RWPE1 (cell line): ENCODE data around the gene MLEC.

ENCODE experiments used
- CTCF ChIA-PET: fragments of 350-600 bp; sonication (Branson Sonifier 250); formaldehyde crosslinking; extraction: SDS; loops from one replicate; lab custom pipeline; 2021; lab: Yijun Ruan, JAX
- POLR2A ChIA-PET: fragments of 400-600 bp; formaldehyde crosslinking; extraction: SDS; loops from one replicate; lab custom pipeline; 2020; ENCODE audit warnings: antibody characterized with exemption; ENCODE audit not compliant: low non-redundant PET; lab: Yijun Ruan, JAX
- DNase-seq: peaks from one replicate; pipeline ENCODE4 v3.0.0; 2012; ENCODE audit warnings: low spot score
- H3K27ac ChIP-seq: fragments of 450-650 bp; 2 replicates; pipeline ENCODE4 v1.5.1; 2017
- CTCF ChIP-seq: fragments of 450-650 bp; conservative IDR thresholded peaks from 2 replicates; pipeline ENCODE4 v1.5.1; 2017; ENCODE audit warnings: low read depth, mild to moderate bottlenecking

Gene MLEC

GRCh38 chr12:120680165-120680738 is 6.7 kb upstream of the MLEC start:
- TF ChIP-seq CTCF = no peak
- no peak for DNase-seq
- ChIA-PET CTCF (no interaction called here), POLR2A (no interaction called here)
- no peak overlapping the region for H3K27ac ChIP-seq

GRCh38 chr12:120684523-120684932 is 2.4 kb upstream of the MLEC start:
- TF ChIP-seq CTCF = no peak
- peak overlapping the region; percentile 51 for H3K27ac ChIP-seq
- POLR2A ChIA-PET = no interaction called here
- no peak for DNase-seq
- CTCF ChIA-PET = interaction anchor here (1.0 kb wide), 1 partner anchor 36 kb away, joined by 4 read pairs; no protein-coding TSS in a partner anchor

- TF ChIP-seq CTCF = no peak
- H3K27ac ChIP-seq = no peak overlapping the region; the same call in 1 of the 2 replicates
- ChIA-PET CTCF (interaction anchor here (0.6 to 0.7 kb wide), 2 partner anchors 358 to 716 kb away, joined by 3 to 7 read pairs; partner anchors contain the start of gene PLA2G1B), POLR2A (no interaction called here)
- no peak for DNase-seq
These were observed 1.4 kb upstream of the MLEC start for GRCh38 chr12:120685522-120685921.

- peak; percentile 97 for DNase-seq
- TF ChIP-seq CTCF = no peak
- ChIA-PET POLR2A (no interaction called here), CTCF (interaction anchor here (0.5 to 0.6 kb wide), 3 partner anchors 36 to 322 kb away, joined by 3 to 4 read pairs (median 4); no protein-coding TSS in a partner anchor)
- H3K27ac ChIP-seq = peak overlapping the region; percentile 94
These were observed 729 bp upstream of the MLEC start for GRCh38 chr12:120686151-120686689.

- peak; percentile 39 for DNase-seq
- TF ChIP-seq CTCF = no peak
- peak overlapping the region; percentile 94 for H3K27ac ChIP-seq
- CTCF ChIA-PET = interaction anchor here (0.7 kb wide), 1 partner anchor 13 kb away, joined by 3 read pairs; no protein-coding TSS in a partner anchor
- POLR2A ChIA-PET = no interaction called here
These were observed 785 bp downstream of the MLEC start for GRCh38 chr12:120687578-120688289.

- CTCF ChIA-PET = interaction anchor here (0.7 kb wide), 1 partner anchor 12 kb away, joined by 3 read pairs; no protein-coding TSS in a partner anchor
- TF ChIP-seq CTCF = no peak
- DNase-seq = no peak
- POLR2A ChIA-PET = no interaction called here
- no peak overlapping the region for H3K27ac ChIP-seq
These were observed 1.6 kb downstream of the MLEC start for GRCh38 chr12:120688527-120689071.
